Astrocyte of the cerebellum (primary cell): ENCODE results near the gene MND1.

Experiments
- DNase-seq: peaks from one replicate; pipeline ENCODE4 v3.0.0-alpha.2; 2011; ENCODE audit warnings: low read depth
- H3K4me3 ChIP-seq: 2 replicates; pipeline ENCODE4 v1.5.1; 2011; ENCODE audit warnings: mild to moderate bottlenecking, low read depth, low read length, moderate library complexity
- CTCF ChIP-seq: IDR thresholded peaks from 2 replicates; pipeline ENCODE4 v1.5.1; 2012; ENCODE audit warnings: low read length, low read depth, moderate library complexity, mild to moderate bottlenecking; ENCODE audit errors: missing control alignments
- in situ Hi-C: cut with HindIII; loops from 2 replicates; pipeline ENCODE4 v1.10.0; 2017; ENCODE audit warnings: low sequenced_read_pairs

Gene MND1

DNA sequence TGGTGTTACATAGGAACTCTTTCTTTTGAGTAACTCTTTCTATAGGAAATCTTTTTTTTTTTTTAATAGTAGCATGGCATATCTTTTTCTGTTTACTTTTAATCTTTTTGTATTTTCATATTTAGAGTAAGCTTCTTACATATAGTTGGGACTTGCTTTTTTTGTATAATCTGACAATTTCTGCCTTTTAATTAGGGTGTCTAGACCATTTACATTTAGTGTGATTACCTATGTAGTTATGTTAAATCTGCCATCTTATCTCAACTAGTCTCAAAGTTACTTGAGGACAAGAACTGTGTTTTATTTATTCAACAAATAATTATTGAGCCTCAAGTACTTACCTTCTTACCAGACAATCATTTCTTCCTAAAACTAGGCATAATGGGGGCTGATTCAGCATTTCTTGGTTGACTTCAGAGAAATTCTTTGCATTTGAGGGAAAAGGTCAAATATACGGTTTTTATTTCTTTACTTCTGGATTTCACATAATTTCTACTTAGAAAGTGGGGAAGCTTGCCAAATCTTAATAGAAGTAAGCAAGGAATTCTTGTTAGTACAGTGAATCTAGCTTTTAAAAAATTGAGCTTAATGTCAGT, 28.6 kb downstream of the MND1 start:
- in situ Hi-C loops: no loop called here
- no peak for TF ChIP-seq CTCF
- H3K4me3 ChIP-seq: no peak overlapping the region
- DNase-seq: no peak

DNA sequence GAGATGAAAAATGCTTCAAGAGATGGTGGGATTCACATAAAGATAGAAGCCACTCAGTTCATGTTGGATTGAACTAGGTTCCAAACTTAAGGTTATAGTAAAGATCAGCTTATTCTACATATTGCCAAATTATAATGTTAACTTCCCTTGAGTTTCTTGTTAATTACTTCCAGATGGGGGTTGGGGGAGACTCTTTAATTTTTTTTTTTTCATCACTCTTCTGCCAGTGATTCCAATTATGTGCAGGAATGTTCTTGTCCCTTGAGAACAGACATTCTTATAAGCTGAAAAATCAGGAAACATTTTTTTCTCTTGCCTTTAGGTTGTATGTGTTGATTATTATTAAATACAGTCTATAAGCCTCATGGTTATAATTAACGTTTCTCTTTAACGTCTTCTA, 30.0 kb downstream of the MND1 start:
- H3K4me3 ChIP-seq: no peak overlapping the region
- no peak for TF ChIP-seq CTCF
- no peak for DNase-seq
- in situ Hi-C loops: no loop called here

DNA sequence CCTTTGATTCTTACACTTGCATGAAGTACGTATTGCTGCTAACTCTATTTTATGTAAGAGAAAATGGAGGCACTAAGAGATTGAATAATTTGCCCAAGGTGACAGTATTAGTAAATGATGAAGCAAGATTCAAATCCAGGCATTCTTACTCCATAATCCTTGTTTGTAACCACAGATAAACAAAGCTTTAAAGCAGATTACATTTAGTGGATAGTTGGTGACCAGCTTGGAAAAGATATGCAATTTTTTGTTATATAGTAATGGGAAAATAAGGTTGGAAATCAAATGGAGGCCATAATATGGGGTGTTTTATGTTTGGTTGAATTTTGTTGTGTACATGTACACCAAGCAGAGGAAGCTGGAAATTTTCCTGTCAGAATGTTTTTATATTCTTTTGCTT, 30.8 kb downstream of the MND1 start:
- no peak overlapping the region for H3K4me3 ChIP-seq
- DNase-seq: no peak
- TF ChIP-seq CTCF: no peak
- in situ Hi-C loops: no loop called here

DNA sequence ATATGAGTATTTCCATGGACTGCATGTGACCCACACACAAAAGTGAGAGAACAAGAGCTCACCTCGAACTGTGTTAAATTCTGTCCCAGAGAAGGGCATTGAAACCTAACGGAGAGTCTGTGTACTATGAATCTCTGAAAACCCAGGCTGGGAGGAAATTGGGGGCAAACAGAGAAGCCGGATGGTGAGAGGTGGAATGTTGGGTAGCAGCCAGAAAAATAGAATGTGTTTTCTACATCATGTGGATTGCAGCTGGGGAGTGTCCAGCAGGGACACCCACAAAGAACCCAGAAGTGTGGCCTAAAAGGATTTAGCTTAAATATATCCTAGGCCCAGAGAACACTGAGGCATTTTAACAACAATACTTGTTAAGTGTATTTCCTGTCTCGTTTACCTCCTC, 38.6 kb downstream of the MND1 start:
- TF ChIP-seq CTCF: no peak
- H3K4me3 ChIP-seq: no peak overlapping the region
- DNase-seq: no peak
- in situ Hi-C loops: no loop called here

GRCh38 chr4:153384160-153384559, 39.7 kb downstream of the MND1 start:
- no peak overlapping the region for H3K4me3 ChIP-seq
- TF ChIP-seq CTCF: no peak
- in situ Hi-C loops: no loop called here
- DNase-seq: no peak

DNA sequence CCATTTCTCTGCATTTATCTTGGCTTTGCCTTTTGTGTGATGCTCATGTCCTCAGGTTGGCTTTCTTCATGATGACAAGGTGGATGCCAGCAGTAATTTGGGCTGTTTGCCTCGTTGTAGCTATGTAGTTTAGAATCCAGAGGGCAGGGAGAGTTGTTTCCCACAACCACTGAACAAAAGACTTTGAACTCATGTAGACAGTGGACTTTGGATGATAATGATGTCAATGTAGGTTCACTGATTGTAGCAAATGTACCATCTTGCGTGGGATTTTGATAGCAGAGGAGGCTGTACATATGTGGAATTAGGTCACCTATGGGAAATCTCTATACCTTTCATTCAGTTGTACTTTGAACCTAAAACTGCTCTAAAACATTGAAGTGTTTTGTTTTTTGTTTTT, 41.3 kb downstream of the MND1 start:
- H3K4me3 ChIP-seq: no peak overlapping the region
- no peak for DNase-seq
- TF ChIP-seq CTCF: no peak
- in situ Hi-C loops: no loop called here

GRCh38 chr4:153387981-153388380, 43.5 kb downstream of the MND1 start:
- no peak for TF ChIP-seq CTCF
- H3K4me3 ChIP-seq: no peak overlapping the region
- in situ Hi-C loops: no loop called here
- DNase-seq: no peak
